Amniotic stem cell (primary cell): Measurements from ENCODE around the gene SMAD6.
"Not testable (repeated sequence)": the region's sequence is repeated elsewhere in the genome, so short reads cannot be mapped to it uniquely, and the experiment has no call there.

Source experiments
- DNase-seq: peaks from one replicate; lab custom pipeline; 2025; lab: John Stamatoyannopoulos, UW

The SMAD6 gene

GRCh38 chr15:66677336-66677735 is 24.7 kb upstream of the SMAD6 start:
- DNase-seq: no peak

GRCh38 chr15:66679061-66679656 is 22.9 kb upstream of the SMAD6 start:
- DNase-seq: no peak

GRCh38 chr15:66679657-66680108 is 22.4 kb upstream of the SMAD6 start:
- no peak for DNase-seq

- DNase-seq: no peak
Observed at GRCh38 chr15:66680502-66680901, 21.5 kb upstream of the SMAD6 start.

GRCh38 chr15:66681395-66681794 is 20.6 kb upstream of the SMAD6 start:
- no peak for DNase-seq

- DNase-seq: no peak
Observed at GRCh38 chr15:66682246-66682645, 19.8 kb upstream of the SMAD6 start.

- DNase-seq: no peak
Observed at GRCh38 chr15:66682865-66683264, 19.2 kb upstream of the SMAD6 start.

- no peak for DNase-seq
Observed at GRCh38 chr15:66684136-66684681, 17.8 kb upstream of the SMAD6 start.

- DNase-seq: no peak
Observed at GRCh38 chr15:66685638-66686150, 16.3 kb upstream of the SMAD6 start.

GRCh38 chr15:66690912-66691311 is 11.1 kb upstream of the SMAD6 start:
- DNase-seq: not testable (repeated sequence)

- DNase-seq: no peak
Observed at GRCh38 chr15:66691727-66692126, 10.3 kb upstream of the SMAD6 start.

GRCh38 chr15:66692391-66692790 is 9.6 kb upstream of the SMAD6 start:
- no peak for DNase-seq

GRCh38 chr15:66692808-66693596 is 9.0 kb upstream of the SMAD6 start:
- DNase-seq: no peak

GRCh38 chr15:66696770-66697169 is 5.3 kb upstream of the SMAD6 start:
- no peak for DNase-seq

- DNase-seq: peak; percentile 64
Observed at GRCh38 chr15:66698318-66698961, 3.6 kb upstream of the SMAD6 start.

GRCh38 chr15:66698971-66699370 is 3.1 kb upstream of the SMAD6 start:
- DNase-seq: no peak

- DNase-seq: no peak
Observed at GRCh38 chr15:66700412-66700801, 1.6 kb upstream of the SMAD6 start.

- DNase-seq: peak; percentile 94
Observed at GRCh38 chr15:66700802-66701421, 1.1 kb upstream of the SMAD6 start.

GRCh38 chr15:66701422-66702034 is 508 bp upstream of the SMAD6 start:
- peak; percentile 55 for DNase-seq

GRCh38 chr15:66702787-66703539 is 927 bp downstream of the SMAD6 start:
- DNase-seq: no peak

- no peak for DNase-seq
Observed at GRCh38 chr15:66703540-66703941, 1.5 kb downstream of the SMAD6 start.
